Small intestine (tissue), 7 donors: ENCODE results near the gene PAN3. TPM values are rescaled to one million over a fixed set of nuclear protein-coding genes. Genes with fewer than 3 reads are reported as not detected.

Experiments
- DNase-seq, 2 donors: peaks; one replicate each; pipeline versions ENCODE4 v3.0.0 to v3.0.0-alpha.2; 2013
- FAIRE-seq: peaks from 2 replicates; lab custom pipeline; 2012; peaks lifted over from hg19 to GRCh38; lab: Jason Lieb, UNC
- H3K27ac ChIP-seq, 3 donors: one replicate each; pipeline ENCODE4 v1.5.1; 2013; ENCODE audit warnings: low read length in 2 of 3, mild to moderate bottlenecking in 2 of 3, control low read depth in 1 of 3, inconsistent platforms in 1 of 3, low read depth in 1 of 3, moderate library complexity in 1 of 3
- H3K27me3 ChIP-seq, 3 donors: one replicate each; pipeline ENCODE4 v1.6.1; 2013; ENCODE audit warnings: low read length in 3 of 3, inconsistent platforms in 1 of 3; ENCODE audit not compliant: control insufficient read depth in 3 of 3, insufficient read depth in 3 of 3
- H3K36me3 ChIP-seq, 3 donors: one replicate each; pipeline ENCODE4 v1.6.1; 2013; ENCODE audit warnings: low read length in 3 of 3, inconsistent platforms in 1 of 3, low read depth in 1 of 3, mild to moderate bottlenecking in 1 of 3, moderate library complexity in 1 of 3; ENCODE audit not compliant: control insufficient read depth in 3 of 3, insufficient read depth in 2 of 3
- H3K4me1 ChIP-seq, 3 donors: one replicate each; pipeline ENCODE4 v1.6.1; 2013; ENCODE audit warnings: low read length in 2 of 3, inconsistent platforms in 1 of 3, low read depth in 1 of 3, mild to moderate bottlenecking in 1 of 3, moderate library complexity in 1 of 3; ENCODE audit not compliant: control insufficient read depth in 3 of 3, insufficient read depth in 2 of 3
- H3K4me3 ChIP-seq, 3 donors: one replicate each; pipeline ENCODE4 v1.5.1; 2013; ENCODE audit warnings: low read length in 3 of 3, control low read depth in 1 of 3, inconsistent platforms in 1 of 3, low read depth in 1 of 3, mild to moderate bottlenecking in 1 of 3, moderate library complexity in 1 of 3
- H3K9me3 ChIP-seq, 2 donors: one replicate each; pipeline ENCODE4 v1.6.1; 2013; ENCODE audit warnings: low read depth in 1 of 2, low read length in 1 of 2; ENCODE audit not compliant: control insufficient read depth in 2 of 2, insufficient read depth in 1 of 2
- WGBS, 3 donors: extraction: QIAGEN DNeasy Blood & Tissue Kit; methylation state at CpG; one replicate each; pipeline ENCODE4 v1.1.7; 2013; 5-methylcytosine and 5-hydroxymethylcytosine counted together
- polyA plus RNA-seq, 4 donors: library from polyadenylated mRNA; stranded (reverse) in 3 of 4; unstranded in 1 of 4; fragments of 200-250 nt in 3 of 4; fragments of 120-200 nt in 1 of 4; gene quantifications; one replicate each; pipeline versions ENCODE4 v1.2.1 to v1.2.3, GENCODE V29; 2013
- donor health status: healthy with polysubstance abuse.
- donor health status: control.
- donor health status: control.
- donor health status: Bipolar disorder and iron deficiency.
- donor health status: healthy.

PAN3 gene
- polyA plus RNA-seq, 4 donors: 7.8 to 37.4 (median 10.6) TPM

GRCh38 chr13:28306325-28306724, 168.0 kb downstream of the PAN3 start:
- DNase-seq (no peak), FAIRE-seq (no peak)
- WGBS, 3 donors: 84 to 93% (median 86%) methylated on average over 10 of the region's 10 CpGs
- Histone ChIP-seq H3K9me3 (no peaks in the 10 kb centered on the region), H3K4me3 (no peak overlapping the region), H3K27me3 (no peaks in the 10 kb centered on the region), H3K36me3 (no peaks in the 10 kb centered on the region), H3K27ac (no peak overlapping the region), H3K4me1 (no peaks in the 10 kb centered on the region)

- Histone ChIP-seq H3K4me3 (no peak overlapping the region), H3K27ac (no peak overlapping the region), H3K27me3 (no peaks in the 10 kb centered on the region), H3K9me3 (no peaks in the 10 kb centered on the region), H3K36me3 (peaks cover 0 to 2% (median 0%) of the 10 kb centered on the region in 3 donors), H3K4me1 (peaks cover 0 to 16% (median 0%) of the 10 kb centered on the region in 3 donors)
- DNase-seq: no peak
- FAIRE-seq: no peak
- WGBS, 3 donors: 65 to 76% (median 69%) methylated on average over 6 of the region's 6 CpGs
These were observed 175.2 kb downstream of the PAN3 start for GRCh38 chr13:28313579-28313978.

- no peak overlapping the region for H3K4me3 ChIP-seq
- H3K27ac ChIP-seq: no peak overlapping the region
- WGBS, 3 donors: 40 to 77% (median 59%) methylated on average over 6 of the region's 6 CpGs
- DNase-seq (peak; percentile 9 to 48), FAIRE-seq (no peak)
- H3K27me3 ChIP-seq: no peaks in the 10 kb centered on the region
- H3K4me1 ChIP-seq: peaks cover 0 to 16% (median 0%) of the 10 kb centered on the region in 3 donors
- H3K36me3 ChIP-seq: peaks cover 0 to 2% (median 0%) of the 10 kb centered on the region in 3 donors
- H3K9me3 ChIP-seq: no peaks in the 10 kb centered on the region
These were observed 176.5 kb downstream of the PAN3 start for GRCh38 chr13:28314879-28315278.

- peak overlapping the region in 1 of 3 donors; percentile 72 for H3K27ac ChIP-seq
- H3K27me3 ChIP-seq: no peaks in the 10 kb centered on the region
- peaks cover 0 to 16% (median 0%) of the 10 kb centered on the region in 3 donors for H3K4me1 ChIP-seq
- no peaks in the 10 kb centered on the region for H3K9me3 ChIP-seq
- DNase-seq (peak in 1 of 2 donors; percentile 85), FAIRE-seq (no peak)
- no peak overlapping the region for H3K4me3 ChIP-seq
- 70 to 75% (median 71%) methylated on average over 5 of the region's 5 CpGs for WGBS, 3 donors
- peaks cover 0 to 2% (median 0%) of the 10 kb centered on the region in 3 donors for H3K36me3 ChIP-seq
These were observed 177.8 kb downstream of the PAN3 start for GRCh38 chr13:28316129-28316528.

GRCh38 chr13:28316836-28317235, 178.5 kb downstream of the PAN3 start:
- no peaks in the 10 kb centered on the region for H3K9me3 ChIP-seq
- whole genome bisulfite sequencing, 3 donors: 71 to 87% (median 81%) methylated on average over 7 of the region's 7 CpGs
- no peaks in the 10 kb centered on the region for H3K27me3 ChIP-seq
- DNase-seq (no peak), FAIRE-seq (no peak)
- H3K36me3 ChIP-seq: peaks cover 0 to 2% (median 0%) of the 10 kb centered on the region in 3 donors
- no peak overlapping the region for H3K4me3 ChIP-seq
- peaks cover 0 to 16% (median 0%) of the 10 kb centered on the region in 3 donors for H3K4me1 ChIP-seq
- peak overlapping the region in 1 of 3 donors; percentile 15 for H3K27ac ChIP-seq

GRCh38 chr13:28318496-28318895, 180.2 kb downstream of the PAN3 start:
- no peak overlapping the region for H3K4me3 ChIP-seq
- H3K4me1 ChIP-seq: peaks cover 0 to 14% (median 0%) of the 10 kb centered on the region in 3 donors
- no peaks in the 10 kb centered on the region for H3K9me3 ChIP-seq
- 74 to 86% (median 74%) methylated on average over 7 of the region's 7 CpGs for WGBS, 3 donors
- FAIRE-seq (no peak), DNase-seq (no peak)
- no peak overlapping the region for H3K27ac ChIP-seq
- H3K36me3 ChIP-seq: peaks cover 0 to 2% (median 0%) of the 10 kb centered on the region in 3 donors
- H3K27me3 ChIP-seq: no peaks in the 10 kb centered on the region

- no peaks in the 10 kb centered on the region for H3K9me3 ChIP-seq
- H3K36me3 ChIP-seq: peaks cover 0 to 2% (median 0%) of the 10 kb centered on the region in 3 donors
- peaks cover 0 to 14% (median 0%) of the 10 kb centered on the region in 3 donors for H3K4me1 ChIP-seq
- FAIRE-seq (no peak), DNase-seq (no peak)
- 78 to 84% (median 83%) methylated on average over 5 of the region's 5 CpGs for WGBS, 3 donors
- H3K4me3 ChIP-seq: no peak overlapping the region
- H3K27ac ChIP-seq: no peak overlapping the region
- no peaks in the 10 kb centered on the region for H3K27me3 ChIP-seq
These were observed 181.2 kb downstream of the PAN3 start for GRCh38 chr13:28319528-28319927.

- Histone ChIP-seq H3K4me1 (peaks cover 0 to 14% (median 0%) of the 10 kb centered on the region in 3 donors), H3K27me3 (no peaks in the 10 kb centered on the region), H3K36me3 (peaks cover 0 to 2% (median 0%) of the 10 kb centered on the region in 3 donors), H3K4me3 (no peak overlapping the region), H3K27ac (no peak overlapping the region), H3K9me3 (no peaks in the 10 kb centered on the region)
- WGBS, 3 donors: 81 to 88% (median 84%) methylated on average over 6 of the region's 6 CpGs
- DNase-seq: no peak
- FAIRE-seq: no peak
These were observed 181.9 kb downstream of the PAN3 start for GRCh38 chr13:28320209-28320608.
